Measurements from ENCODE around the gene TTC31.
A peak's percentile ranks its signal among the peaks of the same experiment; 100 is the strongest.

Gene TTC31

GRCh38 chr2:74488643-74489481 lies 6.0 kb downstream of the TTC31 start:
- Histone ChIP-seq H3K4me1 (ENCODE audit: control insufficient read depth, insufficient read depth, low read length) (no peaks in the 10 kb centered on the region), H3K27me3 (ENCODE audit: control insufficient read depth, insufficient read depth, low read length) (no peaks in the 10 kb centered on the region), H3K36me3 (ENCODE audit: control insufficient read depth, insufficient read depth, low read length) (peaks cover 24% of the 10 kb centered on the region), H3K9me3 (ENCODE audit: control insufficient read depth, insufficient read depth, low read length) (no peaks in the 10 kb centered on the region), H3K4me3 (ENCODE audit: low read length) (no peak overlapping the region), H3K27ac (ENCODE audit: low read length) (no peak overlapping the region)
- no CpG with 5 or more reads among the region's 9 CpGs for WGBS (ENCODE audit: insufficient coverage, insufficient read length)
- DNase-seq (ENCODE audit: low read depth, low spot score): no peak

- no peaks in the 10 kb centered on the region for H3K4me1 ChIP-seq (ENCODE audit: control insufficient read depth, insufficient read depth, low read length)
- H3K27me3 ChIP-seq (ENCODE audit: control insufficient read depth, insufficient read depth, low read length): no peaks in the 10 kb centered on the region
- no CpG with 5 or more reads among the region's 9 CpGs for WGBS (ENCODE audit: insufficient coverage, insufficient read length)
- H3K9me3 ChIP-seq (ENCODE audit: control insufficient read depth, insufficient read depth, low read length): no peaks in the 10 kb centered on the region
- no peak for DNase-seq (ENCODE audit: low read depth, low spot score)
- H3K4me3 ChIP-seq (ENCODE audit: low read length): no peak overlapping the region
- peaks cover 24% of the 10 kb centered on the region for H3K36me3 ChIP-seq (ENCODE audit: control insufficient read depth, insufficient read depth, low read length)
- H3K27ac ChIP-seq (ENCODE audit: low read length): no peak overlapping the region
Observed at GRCh38 chr2:74489906-74490305, 7.0 kb downstream of the TTC31 start.

GRCh38 chr2:74491648-74492544 lies 9.0 kb downstream of the TTC31 start:
- Histone ChIP-seq H3K36me3 (ENCODE audit: control insufficient read depth, insufficient read depth, low read length) (peaks cover 24% of the 10 kb centered on the region), H3K4me3 (ENCODE audit: low read length) (no peak overlapping the region), H3K4me1 (ENCODE audit: control insufficient read depth, insufficient read depth, low read length) (no peaks in the 10 kb centered on the region), H3K27me3 (ENCODE audit: control insufficient read depth, insufficient read depth, low read length) (peaks cover 12% of the 10 kb centered on the region), H3K27ac (ENCODE audit: low read length) (no peak overlapping the region), H3K9me3 (ENCODE audit: control insufficient read depth, insufficient read depth, low read length) (no peaks in the 10 kb centered on the region)
- no CpG with 5 or more reads among the region's 12 CpGs for WGBS (ENCODE audit: insufficient coverage, insufficient read length)
- DNase-seq (ENCODE audit: low read depth, low spot score): no peak

GRCh38 chr2:74493546-74493945 lies 10.7 kb downstream of the TTC31 start:
- H3K27me3 ChIP-seq (ENCODE audit: control insufficient read depth, insufficient read depth, low read length): peaks cover 28% of the 10 kb centered on the region
- no peaks in the 10 kb centered on the region for H3K9me3 ChIP-seq (ENCODE audit: control insufficient read depth, insufficient read depth, low read length)
- no peak for DNase-seq (ENCODE audit: low read depth, low spot score)
- H3K4me1 ChIP-seq (ENCODE audit: control insufficient read depth, insufficient read depth, low read length): no peaks in the 10 kb centered on the region
- H3K27ac ChIP-seq (ENCODE audit: low read length): no peak overlapping the region
- no peak overlapping the region for H3K4me3 ChIP-seq (ENCODE audit: low read length)
- no CpG with 5 or more reads among the region's 3 CpGs for WGBS (ENCODE audit: insufficient coverage, insufficient read length)
- peaks cover 24% of the 10 kb centered on the region for H3K36me3 ChIP-seq (ENCODE audit: control insufficient read depth, insufficient read depth, low read length)

DNA sequence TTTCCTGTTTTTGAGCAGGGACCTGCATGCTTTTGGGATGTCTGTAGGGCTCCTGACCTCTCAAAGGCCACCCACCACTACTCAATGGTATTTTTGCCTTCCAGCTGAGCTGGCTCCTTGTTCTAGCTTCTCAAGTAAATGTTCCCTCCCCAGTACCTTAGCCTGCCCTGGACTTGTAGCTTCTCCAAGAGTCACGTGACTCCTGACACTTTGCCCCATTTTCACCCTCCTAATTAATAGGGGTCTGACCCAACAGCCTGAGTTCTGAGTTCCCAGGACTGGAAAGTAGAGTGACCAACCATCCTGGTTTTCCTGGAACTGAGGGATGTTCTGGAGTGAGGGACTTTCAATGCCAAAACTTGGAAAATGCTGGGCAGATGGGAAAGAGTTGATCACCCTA lies 12.6 kb downstream of the TTC31 start:
- H3K27me3 ChIP-seq (ENCODE audit: control insufficient read depth, insufficient read depth, low read length): peaks cover 46% of the 10 kb centered on the region
- H3K4me3 ChIP-seq (ENCODE audit: low read length): no peak overlapping the region
- H3K4me1 ChIP-seq (ENCODE audit: control insufficient read depth, insufficient read depth, low read length): no peaks in the 10 kb centered on the region
- no CpG with 5 or more reads among the region's 1 CpG for WGBS (ENCODE audit: insufficient coverage, insufficient read length)
- DNase-seq (ENCODE audit: low read depth, low spot score): no peak
- H3K27ac ChIP-seq (ENCODE audit: low read length): no peak overlapping the region
- no peaks in the 10 kb centered on the region for H3K9me3 ChIP-seq (ENCODE audit: control insufficient read depth, insufficient read depth, low read length)
- H3K36me3 ChIP-seq (ENCODE audit: control insufficient read depth, insufficient read depth, low read length): peaks cover 21% of the 10 kb centered on the region

DNA sequence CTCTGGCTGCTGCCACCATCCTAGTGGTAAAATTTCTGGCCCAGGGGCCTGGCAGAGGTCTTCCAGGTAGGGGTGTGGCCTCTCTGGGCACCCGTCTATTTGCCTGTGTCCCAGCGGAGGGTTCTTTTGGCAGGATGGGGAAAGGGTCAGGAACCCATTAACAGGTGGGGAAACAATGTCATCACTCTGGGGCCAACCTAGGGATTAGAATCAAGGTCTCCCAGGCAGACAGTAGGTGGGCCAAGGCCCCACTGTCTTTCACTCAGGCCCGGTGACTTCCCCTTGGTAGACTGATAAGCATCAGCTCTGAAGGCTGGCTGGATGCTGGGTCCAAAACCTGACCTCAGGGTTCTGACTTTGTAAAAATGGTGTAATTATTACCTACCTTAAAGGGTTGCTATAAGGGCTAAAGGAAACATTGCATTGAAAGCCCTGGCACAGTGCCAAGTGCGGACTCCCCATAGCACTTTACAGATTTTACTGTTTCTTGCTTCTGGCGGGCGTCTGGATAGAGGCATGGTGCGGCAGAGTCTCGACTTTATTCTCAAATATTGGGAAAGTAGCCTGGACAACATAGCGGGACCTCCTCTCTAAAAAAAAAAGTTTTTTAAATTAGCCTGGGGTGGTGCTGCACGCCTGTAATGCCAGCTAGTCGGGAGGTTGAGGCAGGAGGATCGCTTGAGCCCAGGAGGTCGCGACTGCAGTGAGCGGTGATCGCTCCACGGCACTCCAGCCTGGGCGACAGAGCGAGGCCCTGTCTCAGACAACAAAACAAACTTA lies 14.3 kb downstream of the TTC31 start:
- Histone ChIP-seq H3K9me3 (ENCODE audit: control insufficient read depth, insufficient read depth, low read length) (no peaks in the 10 kb centered on the region), H3K36me3 (ENCODE audit: control insufficient read depth, insufficient read depth, low read length) (peaks cover 9% of the 10 kb centered on the region), H3K27ac (ENCODE audit: low read length) (no peak overlapping the region), H3K27me3 (ENCODE audit: control insufficient read depth, insufficient read depth, low read length) (peaks cover 63% of the 10 kb centered on the region), H3K4me3 (ENCODE audit: low read length) (peak overlapping the region; percentile 54; the same call in 1 of the 2 replicates), H3K4me1 (ENCODE audit: control insufficient read depth, insufficient read depth, low read length) (peaks cover 2% of the 10 kb centered on the region; the same call in 1 of the 2 replicates)
- WGBS (ENCODE audit: insufficient coverage, insufficient read length): no CpG with 5 or more reads among the region's 19 CpGs
- no peak for DNase-seq (ENCODE audit: low read depth, low spot score)

DNA sequence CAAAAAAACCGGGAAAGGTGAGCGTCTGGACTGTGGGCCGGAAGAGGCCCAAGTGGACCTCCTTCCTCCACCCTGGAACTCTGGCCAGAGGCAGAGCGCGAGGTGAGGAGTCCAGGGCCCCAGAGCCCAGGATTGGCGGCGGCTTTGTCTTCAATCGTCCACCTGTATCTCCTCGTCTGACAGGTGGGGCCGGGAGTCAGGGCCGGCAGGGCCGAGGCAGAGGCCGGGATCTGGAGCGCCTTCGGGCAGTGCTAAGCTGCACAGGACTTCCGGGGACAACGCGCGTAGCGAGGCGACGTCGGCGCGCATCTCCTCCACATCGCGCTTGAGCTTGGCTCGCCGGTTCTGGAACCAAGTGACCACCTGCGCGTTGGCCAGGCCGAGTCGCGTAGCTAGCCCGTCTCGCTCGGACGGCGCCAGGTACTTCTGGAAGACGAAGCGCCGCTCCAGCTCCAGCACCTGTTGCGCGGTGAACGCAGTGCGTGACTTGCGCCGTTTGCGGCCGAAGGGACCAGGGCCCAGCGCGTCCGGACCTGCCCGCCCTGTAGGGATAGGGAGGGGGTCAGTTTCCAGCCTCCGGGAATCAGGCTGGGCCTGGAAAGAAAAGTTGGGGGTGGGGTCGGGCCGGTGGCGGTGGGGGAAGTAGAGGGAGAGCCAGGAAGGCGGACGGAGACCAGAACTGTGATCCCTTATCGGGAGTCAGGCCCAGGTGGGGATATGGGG lies 15.1 kb downstream of the TTC31 start:
- Histone ChIP-seq H3K27ac (ENCODE audit: low read length) (no peak overlapping the region), H3K4me3 (ENCODE audit: low read length) (peak overlapping the region; percentile 54; the same call in 1 of the 2 replicates), H3K4me1 (ENCODE audit: control insufficient read depth, insufficient read depth, low read length) (peaks cover 2% of the 10 kb centered on the region; the same call in 1 of the 2 replicates), H3K9me3 (ENCODE audit: control insufficient read depth, insufficient read depth, low read length) (no peaks in the 10 kb centered on the region), H3K27me3 (ENCODE audit: control insufficient read depth, insufficient read depth, low read length) (peaks cover 71% of the 10 kb centered on the region), H3K36me3 (ENCODE audit: control insufficient read depth, insufficient read depth, low read length) (peaks cover 2% of the 10 kb centered on the region; the same call in 1 of the 2 replicates)
- WGBS (ENCODE audit: insufficient coverage, insufficient read length): no CpG with 5 or more reads among the region's 61 CpGs
- no peak for DNase-seq (ENCODE audit: low read depth, low spot score)

DNA sequence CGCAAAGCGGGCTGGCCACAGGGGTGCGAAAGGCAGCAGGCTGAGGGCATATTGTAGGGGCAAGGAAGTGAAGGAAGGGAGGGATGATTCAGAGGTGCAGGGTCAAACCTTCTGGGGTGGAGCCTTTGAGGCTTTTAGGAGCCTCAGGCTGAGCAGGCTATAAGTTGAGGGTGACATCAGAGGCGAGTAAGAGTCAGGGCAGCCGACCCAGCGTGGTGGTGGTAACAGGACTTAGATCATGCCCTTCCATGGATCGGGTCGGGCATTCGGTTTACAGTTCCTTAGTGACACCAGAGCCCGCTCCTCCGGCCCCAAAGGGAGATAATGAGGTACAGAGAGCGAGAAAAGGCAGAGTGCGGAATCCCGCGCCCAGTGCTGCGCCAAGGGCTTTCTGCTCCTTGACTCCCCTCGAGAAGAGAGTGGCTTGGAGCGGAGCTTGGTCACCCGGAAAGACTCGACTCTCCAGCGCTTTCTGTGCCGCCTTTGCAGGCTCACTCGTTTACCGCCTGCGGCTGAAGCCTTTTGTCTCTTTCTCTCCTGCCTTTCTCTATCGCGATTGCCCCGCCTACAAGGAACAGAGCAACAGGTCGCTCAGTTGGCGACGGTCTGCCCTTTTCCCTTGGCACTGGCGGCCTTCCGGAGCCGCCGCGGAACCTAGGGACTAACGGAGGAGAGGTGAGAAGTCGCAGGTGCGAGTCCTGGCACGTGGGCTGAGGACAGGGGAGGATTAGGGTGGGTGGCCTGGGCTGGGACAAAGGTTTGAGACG lies 15.8 kb downstream of the TTC31 start:
- Histone ChIP-seq H3K4me3 (ENCODE audit: low read length) (peak overlapping the region; percentile 54; the same call in 1 of the 2 replicates), H3K36me3 (ENCODE audit: control insufficient read depth, insufficient read depth, low read length) (no peaks in the 10 kb centered on the region), H3K9me3 (ENCODE audit: control insufficient read depth, insufficient read depth, low read length) (no peaks in the 10 kb centered on the region), H3K4me1 (ENCODE audit: control insufficient read depth, insufficient read depth, low read length) (peaks cover 2% of the 10 kb centered on the region; the same call in 1 of the 2 replicates), H3K27me3 (ENCODE audit: control insufficient read depth, insufficient read depth, low read length) (peaks cover 78% of the 10 kb centered on the region), H3K27ac (ENCODE audit: low read length) (no peak overlapping the region)
- no CpG with 5 or more reads among the region's 41 CpGs for WGBS (ENCODE audit: insufficient coverage, insufficient read length)
- no peak for DNase-seq (ENCODE audit: low read depth, low spot score)

DNA sequence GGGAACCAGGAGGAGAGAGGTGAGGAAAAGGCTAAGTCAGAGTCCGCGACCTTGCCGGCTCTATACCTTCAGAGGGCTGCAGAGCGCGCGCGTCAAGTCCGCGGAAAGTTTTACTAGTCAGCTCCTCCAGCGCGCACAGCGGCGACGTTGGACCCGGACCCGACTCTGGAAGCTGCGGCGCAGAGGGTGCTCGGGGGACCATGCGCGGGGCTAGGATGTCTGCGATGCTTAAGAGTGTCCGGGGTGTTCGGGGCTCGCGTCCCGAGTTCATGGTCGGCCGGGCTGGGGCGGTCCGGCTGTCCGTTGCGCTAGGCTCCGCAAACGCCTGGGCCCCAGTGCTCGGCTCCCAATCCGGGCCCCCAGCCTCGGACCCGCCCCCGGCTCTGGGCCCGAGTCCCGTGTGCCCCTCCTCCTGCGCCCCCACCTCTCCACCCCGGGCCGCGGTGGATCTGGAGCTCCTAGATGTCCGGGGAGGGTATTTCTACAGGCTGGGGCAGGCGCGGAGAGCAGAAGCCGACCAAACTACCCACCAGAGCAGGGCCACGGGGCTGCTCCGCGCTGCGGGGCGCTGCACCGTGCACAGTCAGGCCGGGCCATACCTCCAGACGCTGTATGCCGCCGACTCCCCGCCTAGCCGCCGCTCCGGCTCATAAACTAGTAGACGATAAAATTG lies 16.5 kb downstream of the TTC31 start, which contains the start of gene LBX2:
LBX2 (minus strand) TSS at position 337 of the 673 bp plus-strand sequence; CDS start at position 271, 66 bp downstream.
- H3K9me3 ChIP-seq (ENCODE audit: control insufficient read depth, insufficient read depth, low read length): no peaks in the 10 kb centered on the region
- DNase-seq (ENCODE audit: low read depth, low spot score): no peak
- H3K4me3 ChIP-seq (ENCODE audit: low read length): peak within 1 kb of the TSS; percentile 54; the same call in 1 of the 2 replicates
- peaks cover 86% of the 10 kb centered on the region for H3K27me3 ChIP-seq (ENCODE audit: control insufficient read depth, insufficient read depth, low read length)
- WGBS (ENCODE audit: insufficient coverage, insufficient read length): no CpG with 5 or more reads among the region's 65 CpGs
- no peak within 1 kb of the TSS for H3K27ac ChIP-seq (ENCODE audit: low read length)
- peaks cover 2% of the 10 kb centered on the region; the same call in 1 of the 2 replicates for H3K4me1 ChIP-seq (ENCODE audit: control insufficient read depth, insufficient read depth, low read length)
- H3K36me3 ChIP-seq (ENCODE audit: control insufficient read depth, insufficient read depth, low read length): no peaks in the 10 kb centered on the region

Measured in iPS DF 6.9 (cell line).